K562 (cell line): ENCODE data around the gene TFAP2E. TPM values are rescaled to one million over a fixed set of nuclear protein-coding genes. Genes with fewer than 3 reads are reported as not detected.

Source experiments
- ATAC-seq: fragments of 200-7000 bp; cut with Tn5 transposase; 3 replicates; pipeline ENCODE4 v1.9.1; 2020; ENCODE audit warnings: moderate library complexity
- BruUV-seq: library from RNA; stranded (reverse); fragments of 400-500 nt; replicated peaks from 2 replicates; lab custom pipeline; 2021; lab: Mats Ljungman, UMichigan
- CTCF ChIA-PET: fragments of 300-600 bp; formaldehyde crosslinking; extraction: SDS; loops from one replicate; lab custom pipeline; 2021; ENCODE audit warnings: low intra/inter-chr PET ratio; lab: Yijun Ruan, JAX
- POLR2A ChIA-PET: fragments of 300-600, 350-650 bp; sonication (Branson Sonifier 250); formaldehyde crosslinking; extraction: SDS; loops from one replicate; lab custom pipeline; 2021; ENCODE audit warnings: antibody characterized with exemption, inconsistent platforms; lab: Yijun Ruan, JAX
- DNase-seq, 4 experiments: peaks; one replicate each; pipeline versions ENCODE4 v3.0.0 to v3.0.0-alpha.2; 2011 to 2018; ENCODE audit warnings: low spot score in 3 of 4, mixed read lengths in 3 of 4; ENCODE audit errors: extremely low read depth in 1 of 4
- FAIRE-seq: peaks from 2 replicates; lab custom pipeline; 2011; peaks lifted over from hg19 to GRCh38; lab: Jason Lieb, UNC
- H2AFZ ChIP-seq: 2 replicates; pipeline ENCODE4 v1.6.0; 2011; ENCODE audit warnings: low read depth, low read length, control low read depth, inconsistent platforms
- H3K27ac ChIP-seq: fragments of 200-600 bp; 3 replicates; pipeline ENCODE4 v1.8.0; 2011; ENCODE audit warnings: low read depth, mild to moderate bottlenecking, control low read depth, inconsistent platforms, low read length, moderate library complexity, mixed read lengths; ENCODE audit errors: extremely low read depth
- H3K27me3 ChIP-seq, 2 experiments: fragments of 300-600 bp in 1 of 2; 2 replicates in 1 of 2; 3 replicates in 1 of 2; pipeline versions ENCODE4 v1.6.0 to v1.8.0; 2011; ENCODE audit warnings: inconsistent platforms in 2 of 2, low read length in 2 of 2, mild to moderate bottlenecking in 1 of 2, mixed read lengths in 1 of 2, moderate library complexity in 1 of 2; ENCODE audit not compliant: control insufficient read depth in 2 of 2, insufficient read depth in 2 of 2
- H3K36me3 ChIP-seq: fragments of 300-600 bp; 3 replicates; pipeline ENCODE4 v1.8.0; 2011; ENCODE audit warnings: mild to moderate bottlenecking, low read length, inconsistent platforms; ENCODE audit not compliant: control insufficient read depth, insufficient read depth
- H3K4me1 ChIP-seq, 2 experiments: fragments of 200-600 bp in 1 of 2; replicated peaks in 1 of 2; 2 replicates in 1 of 2; 3 replicates in 1 of 2; pipeline versions ENCODE4 v1.5.1 to v1.8.0; 2011; ENCODE audit warnings: inconsistent platforms in 2 of 2, low read length in 2 of 2, mild to moderate bottlenecking in 1 of 2, mixed read lengths in 1 of 2, moderate library complexity in 1 of 2; ENCODE audit not compliant: control insufficient read depth in 2 of 2, insufficient read depth in 2 of 2
- H3K4me2 ChIP-seq: 2 replicates; pipeline ENCODE4 v1.6.1; 2011; ENCODE audit warnings: low read length, control low read depth, inconsistent platforms, mixed read lengths; ENCODE audit not compliant: insufficient read depth
- H3K4me3 ChIP-seq: fragments of 200-600 bp; sonication (generic), shearing (Covaris generic); 2 replicates; pipeline ENCODE4 v1.5.1; 2016; ENCODE audit warnings: control low read depth, inconsistent platforms
- H3K79me2 ChIP-seq: fragments of 200-600 bp; 3 replicates; pipeline ENCODE4 v1.8.0; 2011; ENCODE audit warnings: low read length, inconsistent platforms; ENCODE audit not compliant: control insufficient read depth, insufficient read depth
- H3K9ac ChIP-seq, 2 experiments: 2 replicates each; pipeline versions ENCODE4 v1.6.0 to v1.6.1; 2011; ENCODE audit warnings: low read depth in 2 of 2, low read length in 2 of 2, control low read depth in 1 of 2, inconsistent platforms in 1 of 2, mild to moderate bottlenecking in 1 of 2, mixed read lengths in 1 of 2; ENCODE audit not compliant: insufficient read depth in 1 of 2
- H3K9me1 ChIP-seq: one replicate; pipeline ENCODE4 v1.6.0; 2011; ENCODE audit warnings: inconsistent platforms, mild to moderate bottlenecking, low read length, moderate library complexity; ENCODE audit not compliant: control insufficient read depth, insufficient read depth
- H3K9me3 ChIP-seq: replicated peaks from 2 replicates; pipeline ENCODE4 v1.5.1; 2011; ENCODE audit warnings: low read depth, low read length, inconsistent platforms; ENCODE audit not compliant: control insufficient read depth, insufficient read depth
- H4K20me1 ChIP-seq: replicated peaks from 2 replicates; pipeline ENCODE4 v1.6.1; 2011; ENCODE audit warnings: low read length, inconsistent platforms, mixed read lengths; ENCODE audit not compliant: control insufficient read depth, insufficient read depth
- CBFA2T3 ChIP-seq: fragments of 450-650 bp; IDR thresholded peaks from 2 replicates; pipeline ENCODE4 v1.6.1; 2017
- CXXC5 ChIP-seq: fragments of 250-450 bp; sonication (Bioruptor Pico); IDR thresholded peaks from 2 replicates; pipeline ENCODE4 v1.8.0; 2022; ENCODE audit warnings: inconsistent platforms, mild to moderate bottlenecking, moderate library complexity
- EHMT2 ChIP-seq: fragments of 450-650 bp; IDR thresholded peaks from 2 replicates; pipeline ENCODE4 v1.6.1; 2018; ENCODE audit warnings: antibody characterized with exemption
- ETV6 ChIP-seq, 3 experiments: fragments of 150-350 bp in 1 of 3; sonication (generic) in 1 of 3; formaldehyde crosslinking in 1 of 3; IDR thresholded peaks; 2 replicates each; pipeline versions ENCODE4 v1.6.1 to v1.8.0; 2014 to 2022; ENCODE audit warnings: borderline replicate concordance in 2 of 3, low read depth in 2 of 3, antibody characterized with exemption in 1 of 3, low read length in 1 of 3, mild to moderate bottlenecking in 1 of 3, missing genetic modification reagents in 1 of 3
- FOS ChIP-seq: IDR thresholded peaks from 3 replicates; pipeline ENCODE4 v1.6.1; 2011; ENCODE audit not compliant: insufficient read length; ENCODE audit errors: extremely low read depth
- FOSL1 ChIP-seq: fragments of 200-800 bp; sonication (Bioruptor generic); conservative IDR thresholded peaks from 2 replicates; pipeline ENCODE4 v1.6.1; 2016; ENCODE audit warnings: missing genetic modification characterization, missing compliant biosample characterization
- FOXK2 ChIP-seq, 2 experiments: fragments of 450-650 bp; IDR thresholded peaks in 1 of 2; conservative IDR thresholded peaks in 1 of 2; 2 replicates each; pipeline ENCODE4 v1.6.1; 2016; ENCODE audit warnings: low read depth in 2 of 2, mild to moderate bottlenecking in 1 of 2
- GABPB2 ChIP-seq: fragments of 250-450 bp; sonication (Bioruptor Pico); conservative IDR thresholded peaks from 2 replicates; pipeline ENCODE4 v1.5.1; 2021; ENCODE audit warnings: mild to moderate bottlenecking
- MCM7 ChIP-seq, 2 experiments: fragments of 450-650 bp; IDR thresholded peaks; 2 replicates each; pipeline ENCODE4 v1.6.1; 2016 to 2018
- NR4A1 ChIP-seq, 2 experiments: fragments of 250-450 bp in 1 of 2; fragments of 450-650 bp in 1 of 2; sonication (Bioruptor Pico) in 1 of 2; IDR thresholded peaks; 2 replicates each; pipeline versions ENCODE4 v1.4.0 to v1.6.1; 2016 to 2020; ENCODE audit warnings: mild to moderate bottlenecking in 2 of 2, missing compliant biosample characterization in 1 of 2, missing genetic modification characterization in 1 of 2, moderate library complexity in 1 of 2
- PHF8 ChIP-seq: fragments of 200-600 bp; sonication (generic); IDR thresholded peaks from 2 replicates; pipeline ENCODE4 v1.6.1; 2012; ENCODE audit warnings: mixed run types, mild to moderate bottlenecking, inconsistent platforms, low read length, moderate library complexity, borderline replicate concordance
- POLR2AphosphoS5 ChIP-seq: IDR thresholded peaks from 2 replicates; pipeline ENCODE4 v1.6.1; 2011; ENCODE audit warnings: mild to moderate bottlenecking, low read depth, low read length, moderate library complexity; ENCODE audit not compliant: control insufficient read depth, insufficient read depth
- POLR2H ChIP-seq: IDR thresholded peaks from 2 replicates; pipeline ENCODE4 v1.6.1; 2016; ENCODE audit warnings: missing genetic modification characterization, low read depth, mild to moderate bottlenecking, control low read depth, missing compliant biosample characterization, moderate library complexity
- RBM17 ChIP-seq: fragments of 200-400 bp; formaldehyde crosslinking; IDR thresholded peaks from 2 replicates; pipeline ENCODE4 v1.6.1; 2017; ENCODE audit warnings: low read depth, mild to moderate bottlenecking, low read length, borderline replicate concordance
- SOX6 ChIP-seq: fragments of 450-650 bp; IDR thresholded peaks from 2 replicates; pipeline ENCODE4 v1.6.1; 2014; ENCODE audit warnings: mild to moderate bottlenecking
- TBP ChIP-seq: optimal IDR thresholded peaks from 2 replicates; pipeline ENCODE3; 2011; ENCODE audit warnings: low read depth, low read length, improper control_type of control experiment
- ZNF146 ChIP-seq: IDR thresholded peaks from one replicate; pipeline ENCODE4 v1.6.1; 2018; ENCODE audit warnings: missing compliant biosample characterization; ENCODE audit not compliant: unreplicated experiment
- ZNF232 ChIP-seq: sonication (generic); formaldehyde crosslinking; IDR thresholded peaks from 2 replicates; pipeline ENCODE4 v1.8.0; 2022; ENCODE audit warnings: mild to moderate bottlenecking, missing genetic modification reagents
- ZNF445 ChIP-seq: fragments of 250-450 bp; sonication (Bioruptor Pico); IDR thresholded peaks from 2 replicates; pipeline ENCODE4 v1.4.0; 2020; ENCODE audit warnings: low read depth, mild to moderate bottlenecking, moderate library complexity
- ZNF785 ChIP-seq: fragments of 250-450 bp; sonication (Bioruptor Pico); IDR thresholded peaks from 2 replicates; pipeline ENCODE4 v1.4.0; 2020; ENCODE audit warnings: mild to moderate bottlenecking
- WGBS: fragments of 100-300 bp; shearing (Covaris generic); methylation state at CpG from one replicate; pipeline ENCODE4 v1.1.6; 2016; ENCODE audit warnings: low coverage, mixed read lengths; ENCODE audit not compliant: insufficient coverage; ENCODE audit errors: missing lambda C conversion rate; 5-methylcytosine and 5-hydroxymethylcytosine counted together
- in situ Hi-C: fragments of 300-500 bp; cut with MboI; formaldehyde crosslinking; loops from 4 replicates; pipeline ENCODE4 v1.15.0; 2018; ENCODE audit warnings: inconsistent platforms, mixed read lengths
- intact Hi-C: fragments of 100-400 bp; cut with micrococcal nuclease; formaldehyde crosslinking; loops from 2 replicates; pipeline ENCODE4 v1.14.2; 2022
- polyA plus RNA-seq, 8 experiments: library from polyadenylated mRNA; depleted of rRNA in 4 of 8; stranded (reverse) in 5 of 8; unstranded in 3 of 8; fragments of >200 nt; fragmentation: Nextera tagmentation in 2 of 8; fragmentation: Illumina TruSeq in 1 of 8; extraction: Ambion mirVana in 2 of 8; extraction: Trizol in 1 of 8; gene quantifications; 2 replicates each; pipeline versions ENCODE4 v1.2.1 to v1.2.3, GENCODE V29; 2011 to 2014; ENCODE audit warnings: inconsistent platforms in 1 of 8, missing spikeins in 1 of 8
- total RNA-seq, 7 experiments: library from RNA; depleted of rRNA in 6 of 7; stranded (reverse); fragments of >200 nt in 6 of 7; fragmentation: Illumina TruSeq in 2 of 7; extraction: Trizol in 2 of 7; gene quantifications; 2 replicates each; pipeline versions ENCODE4 v1.2.1 to v1.2.3, GENCODE V29; 2011 to 2021; ENCODE audit warnings: low replicate concordance in 1 of 7

TFAP2E gene
- total and polyA plus RNA-seq, 9 of the 15 experiments (the other 6 are each of a cell fraction or from before 2014, with no cell fraction given) = 0.03 to 0.11 (median 0.07) TPM; not detected in 4

- TF ChIP-seq POLR2AphosphoS5 = no peak
- no peak for TF ChIP-seq EHMT2
- no peak for TF ChIP-seq FOS
- TF ChIP-seq ZNF785 = no peak
- no peak for TF ChIP-seq NR4A1 (CRISPR knock-in tag; IDR thresholded peaks at IDR 0.05)
- no peak for TF ChIP-seq NR4A1 (tag; IDR thresholded peaks at IDR 0.05)
Observed at GRCh38 chr1:35531368-35531767, 41.7 kb upstream of the TFAP2E start (continued).

DNA sequence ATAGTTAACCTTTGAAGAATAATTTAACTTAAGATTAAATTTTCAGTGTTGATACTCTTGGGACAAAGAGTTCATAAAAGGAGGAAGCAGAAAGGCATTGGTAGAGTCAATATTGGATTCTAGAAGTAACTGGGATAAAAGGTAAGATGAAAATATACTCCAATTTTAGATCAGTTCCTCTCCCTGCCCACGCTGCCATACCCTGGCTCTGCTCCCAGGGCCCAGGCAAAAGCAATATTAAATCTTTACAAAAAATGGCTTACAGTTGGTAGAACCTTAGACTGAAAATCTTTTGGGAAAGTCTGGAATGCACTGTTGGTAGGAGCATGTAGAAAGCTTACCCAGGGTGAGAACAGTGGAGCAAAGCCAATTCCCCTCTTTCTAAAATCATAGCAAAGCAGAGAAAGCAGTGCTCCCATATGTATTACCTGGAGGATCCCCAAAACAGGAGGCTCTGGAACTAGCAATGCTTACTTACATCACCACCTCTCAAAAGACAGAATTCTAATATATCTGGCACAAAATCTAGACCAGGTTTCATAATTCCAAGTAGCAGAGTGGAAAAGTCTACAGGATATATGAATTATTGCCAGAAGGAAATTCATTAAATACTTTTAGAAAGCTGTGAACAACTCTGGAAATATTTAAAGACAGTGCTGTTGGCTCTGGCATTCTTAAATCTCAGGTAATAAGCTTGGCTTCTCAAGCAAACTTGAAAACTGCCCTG, 40.5 kb upstream of the TFAP2E start:
- Histone ChIP-seq H3K4me2 (no peak overlapping the region), H3K9me3 (peaks cover 19% of the 10 kb centered on the region), H3K9ac (no peak overlapping the region), H3K4me1 (peaks cover 0 to 4% of the 10 kb centered on the region in 2 experiments; a peak in 2 of 5 replicates), H4K20me1 (no peaks in the 10 kb centered on the region), H3K9me1 (no peaks in the 10 kb centered on the region), H3K27me3 (no peaks in the 10 kb centered on the region), H3K79me2 (peaks cover 12% of the 10 kb centered on the region), H3K27ac (no peak overlapping the region), H3K4me3 (no peak overlapping the region), H2AFZ (no peak overlapping the region), H3K36me3 (peaks cover 29% of the 10 kb centered on the region)
- CTCF ChIA-PET = no interaction called here
- FAIRE-seq (no peak), ATAC-seq (no peak), DNase-seq (no peak)
- POLR2A ChIA-PET = interaction anchor here (0.6 to 1.1 kb wide), 2 partner anchors 10 to 680 kb away, joined by 4 read pairs; no protein-coding TSS in a partner anchor
- no TSS peak for BruUV-seq
- intact Hi-C loops = no loop called here
- WGBS = 82% methylated on average over 1 of the region's 1 CpG
- in situ Hi-C loops = no loop called here
- no peak for TF ChIP-seq ETV6 (IDR thresholded peaks at IDR 0.05; ENCODE audit: borderline replicate concordance in 1 of 2, low read depth in 2 of 2, low read length in 1 of 2)
- TF ChIP-seq ETV6 (CRISPR knock-in tag; IDR thresholded peaks at IDR 0.05; ENCODE audit: borderline replicate concordance) = no peak
- TF ChIP-seq ZNF146 (CRISPR knock-in tag) = no peak
- no peak for TF ChIP-seq ZNF232 (CRISPR knock-in tag)
- TF ChIP-seq MCM7 (IDR thresholded peaks at IDR 0.05) = no peak
- no peak for TF ChIP-seq ZNF445 (CRISPR knock-in tag)
- TF ChIP-seq POLR2H = no peak
- TF ChIP-seq PHF8 = no peak
- TF ChIP-seq RBM17 = no peak
- no peak for TF ChIP-seq GABPB2
- TF ChIP-seq CXXC5 = no peak
- no peak for TF ChIP-seq FOSL1 (tag)
- TF ChIP-seq TBP = no peak
- no peak for TF ChIP-seq FOXK2 (conservative IDR thresholded peaks at IDR 0.05 in 1 of 2, IDR thresholded peaks at IDR 0.05 in 1 of 2; ENCODE audit: low read depth in 2 of 2)
- TF ChIP-seq SOX6 = no peak
- no peak for TF ChIP-seq CBFA2T3
